ENCODE measurements around the gene BTBD17.
A peak's percentile ranks its signal among the peaks of the same experiment; 100 is the strongest.

DNA sequence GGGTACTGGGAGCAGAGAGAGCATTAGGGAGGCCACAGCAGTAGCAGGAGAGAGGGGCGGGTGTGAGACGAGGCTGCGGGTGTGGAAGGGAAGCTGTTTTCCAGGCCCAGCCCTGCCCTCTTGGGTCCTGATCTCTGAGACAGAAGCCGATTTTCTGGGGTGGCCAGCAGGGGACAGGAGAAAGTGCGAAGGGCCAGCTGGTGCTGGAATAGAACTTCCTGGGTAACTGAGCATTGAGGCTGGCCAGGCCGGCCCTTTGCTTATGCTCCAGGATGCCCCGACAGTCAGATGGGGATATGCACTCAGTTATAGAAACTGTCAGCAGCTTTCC is 804 bp downstream of the BTBD17 start:
- TF ChIP-seq, protein P1, sequence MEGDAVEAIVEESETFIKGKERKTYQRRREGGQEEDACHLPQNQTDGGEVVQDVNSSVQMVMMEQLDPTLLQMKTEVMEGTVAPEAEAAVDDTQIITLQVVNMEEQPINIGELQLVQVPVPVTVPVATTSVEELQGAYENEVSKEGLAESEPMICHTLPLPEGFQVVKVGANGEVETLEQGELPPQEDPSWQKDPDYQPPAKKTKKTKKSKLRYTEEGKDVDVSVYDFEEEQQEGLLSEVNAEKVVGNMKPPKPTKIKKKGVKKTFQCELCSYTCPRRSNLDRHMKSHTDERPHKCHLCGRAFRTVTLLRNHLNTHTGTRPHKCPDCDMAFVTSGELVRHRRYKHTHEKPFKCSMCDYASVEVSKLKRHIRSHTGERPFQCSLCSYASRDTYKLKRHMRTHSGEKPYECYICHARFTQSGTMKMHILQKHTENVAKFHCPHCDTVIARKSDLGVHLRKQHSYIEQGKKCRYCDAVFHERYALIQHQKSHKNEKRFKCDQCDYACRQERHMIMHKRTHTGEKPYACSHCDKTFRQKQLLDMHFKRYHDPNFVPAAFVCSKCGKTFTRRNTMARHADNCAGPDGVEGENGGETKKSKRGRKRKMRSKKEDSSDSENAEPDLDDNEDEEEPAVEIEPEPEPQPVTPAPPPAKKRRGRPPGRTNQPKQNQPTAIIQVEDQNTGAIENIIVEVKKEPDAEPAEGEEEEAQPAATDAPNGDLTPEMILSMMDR (conservative IDR thresholded peaks at IDR 0.05; ENCODE audit: low read depth in 2 of 2), result peak in 1 of 2 experiments; percentile 23; a peak in 2 of 4 replicates
- no peak for TF ChIP-seq JUNB (IDR thresholded peaks at IDR 0.05; ENCODE audit: unreplicated experiment)
- no peak for TF ChIP-seq EZH2 (IDR thresholded peaks at IDR 0.05; ENCODE audit: low read depth, unreplicated experiment)
- no peak for TF ChIP-seq POLR2AphosphoS5 (IDR thresholded peaks at IDR 0.05; ENCODE audit: low read depth)
- TF ChIP-seq, protein P2, sequence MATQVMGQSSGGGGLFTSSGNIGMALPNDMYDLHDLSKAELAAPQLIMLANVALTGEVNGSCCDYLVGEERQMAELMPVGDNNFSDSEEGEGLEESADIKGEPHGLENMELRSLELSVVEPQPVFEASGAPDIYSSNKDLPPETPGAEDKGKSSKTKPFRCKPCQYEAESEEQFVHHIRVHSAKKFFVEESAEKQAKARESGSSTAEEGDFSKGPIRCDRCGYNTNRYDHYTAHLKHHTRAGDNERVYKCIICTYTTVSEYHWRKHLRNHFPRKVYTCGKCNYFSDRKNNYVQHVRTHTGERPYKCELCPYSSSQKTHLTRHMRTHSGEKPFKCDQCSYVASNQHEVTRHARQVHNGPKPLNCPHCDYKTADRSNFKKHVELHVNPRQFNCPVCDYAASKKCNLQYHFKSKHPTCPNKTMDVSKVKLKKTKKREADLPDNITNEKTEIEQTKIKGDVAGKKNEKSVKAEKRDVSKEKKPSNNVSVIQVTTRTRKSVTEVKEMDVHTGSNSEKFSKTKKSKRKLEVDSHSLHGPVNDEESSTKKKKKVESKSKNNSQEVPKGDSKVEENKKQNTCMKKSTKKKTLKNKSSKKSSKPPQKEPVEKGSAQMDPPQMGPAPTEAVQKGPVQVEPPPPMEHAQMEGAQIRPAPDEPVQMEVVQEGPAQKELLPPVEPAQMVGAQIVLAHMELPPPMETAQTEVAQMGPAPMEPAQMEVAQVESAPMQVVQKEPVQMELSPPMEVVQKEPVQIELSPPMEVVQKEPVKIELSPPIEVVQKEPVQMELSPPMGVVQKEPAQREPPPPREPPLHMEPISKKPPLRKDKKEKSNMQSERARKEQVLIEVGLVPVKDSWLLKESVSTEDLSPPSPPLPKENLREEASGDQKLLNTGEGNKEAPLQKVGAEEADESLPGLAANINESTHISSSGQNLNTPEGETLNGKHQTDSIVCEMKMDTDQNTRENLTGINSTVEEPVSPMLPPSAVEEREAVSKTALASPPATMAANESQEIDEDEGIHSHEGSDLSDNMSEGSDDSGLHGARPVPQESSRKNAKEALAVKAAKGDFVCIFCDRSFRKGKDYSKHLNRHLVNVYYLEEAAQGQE (IDR thresholded peaks at IDR 0.05; ENCODE audit: unreplicated experiment), result no peak
- TF ChIP-seq, protein P3, sequence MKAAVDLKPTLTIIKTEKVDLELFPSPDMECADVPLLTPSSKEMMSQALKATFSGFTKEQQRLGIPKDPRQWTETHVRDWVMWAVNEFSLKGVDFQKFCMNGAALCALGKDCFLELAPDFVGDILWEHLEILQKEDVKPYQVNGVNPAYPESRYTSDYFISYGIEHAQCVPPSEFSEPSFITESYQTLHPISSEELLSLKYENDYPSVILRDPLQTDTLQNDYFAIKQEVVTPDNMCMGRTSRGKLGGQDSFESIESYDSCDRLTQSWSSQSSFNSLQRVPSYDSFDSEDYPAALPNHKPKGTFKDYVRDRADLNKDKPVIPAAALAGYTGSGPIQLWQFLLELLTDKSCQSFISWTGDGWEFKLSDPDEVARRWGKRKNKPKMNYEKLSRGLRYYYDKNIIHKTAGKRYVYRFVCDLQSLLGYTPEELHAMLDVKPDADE (IDR thresholded peaks at IDR 0.05), result no peak

All from GM23338 (cell line).